ENCODE data around the gene RHBDL2.

- no peak for TF ChIP-seq CTCF (conservative IDR thresholded peaks at IDR 0.05)
- no peak for TF ChIP-seq ZFX (IDR thresholded peaks at IDR 0.05)
Measured at GRCh38 chr1:38846210-38846609, 95.4 kb downstream of the RHBDL2 start.
